ENCODE data around the gene GNPDA2.

GNPDA2 gene

GRCh38 chr4:44725726-44726037, 674 bp downstream of the GNPDA2 start:
- ChIA-PET POLR2A (interaction anchor here (2.4 kb wide), 1 partner anchor 47 kb away, joined by 9 read pairs; the partner anchor contains the start of gene GUF1), CTCF (interaction anchor here (0.8 kb wide), 1 partner anchor 9 kb away, joined by 4 read pairs; no protein-coding TSS in a partner anchor)
- TF ChIP-seq BHLHE40 (IDR thresholded peaks at IDR 0.05; ENCODE audit: borderline replicate concordance) (no peak), CTBP1 (IDR thresholded peaks at IDR 0.05; ENCODE audit: borderline replicate concordance) (no peak), FOXM1 (IDR thresholded peaks at IDR 0.05; ENCODE audit: borderline replicate concordance) (no peak), HDGF (IDR thresholded peaks at IDR 0.05; ENCODE audit: borderline replicate concordance) (no peak), FOXA1 (IDR thresholded peaks at IDR 0.05) (no peak), SUZ12 (IDR thresholded peaks at IDR 0.05) (no peak), LEF1 (IDR thresholded peaks at IDR 0.05; ENCODE audit: borderline replicate concordance) (no peak), NFRKB (IDR thresholded peaks at IDR 0.05) (no peak), ZNF384 (IDR thresholded peaks at IDR 0.05) (no peak)
- DNase-seq (ENCODE audit: extremely low spot score) = no peak

DNA sequence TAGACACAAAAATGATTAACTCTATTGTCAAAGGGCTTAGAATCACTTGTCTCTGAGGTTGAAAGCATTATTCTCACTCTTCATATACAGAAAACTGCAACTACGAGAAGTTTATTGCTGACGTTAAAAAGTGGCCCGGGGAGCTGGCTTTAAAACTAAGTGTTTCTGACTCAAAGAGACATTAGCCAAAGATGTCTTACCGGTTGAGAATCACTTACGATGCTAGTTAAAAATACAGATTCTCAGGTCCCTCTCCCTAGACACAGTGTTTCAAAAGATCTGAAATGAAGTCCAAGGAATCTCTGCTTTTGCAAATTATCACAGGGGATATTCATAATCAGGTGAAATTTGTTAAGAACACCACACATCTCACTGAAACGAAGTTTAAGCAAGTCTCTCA, 1.2 kb downstream of the GNPDA2 start:
- no peak for DNase-seq (ENCODE audit: extremely low spot score)
- ChIA-PET POLR2A (interaction anchor here (1.1 to 2.4 kb wide), 2 partner anchors 47 kb away, joined by 4 to 9 read pairs; partner anchors contain the start of gene GUF1), CTCF (interaction anchor here (0.8 kb wide), 1 partner anchor 9 kb away, joined by 4 read pairs; no protein-coding TSS in a partner anchor)
- no peak for TF ChIP-seq TARDBP (IDR thresholded peaks at IDR 0.05)

DNA sequence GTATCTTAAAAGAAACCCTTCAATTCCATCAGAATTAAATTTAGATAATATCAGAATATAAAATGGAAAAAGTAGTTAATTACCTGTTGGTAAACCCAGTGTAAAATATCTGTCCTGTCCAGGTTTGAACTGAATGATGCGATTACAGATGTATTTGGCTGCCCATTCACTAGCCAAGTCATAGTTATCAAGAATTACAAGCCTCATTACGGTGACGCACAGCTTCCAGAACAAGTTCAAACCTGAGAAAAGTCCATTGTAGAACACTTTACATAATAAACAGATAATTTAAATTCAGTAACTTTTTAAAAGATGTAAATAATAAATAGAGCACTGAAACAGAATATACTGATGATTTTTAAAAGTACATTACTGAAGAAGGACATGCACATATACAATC, 4.4 kb downstream of the GNPDA2 start:
- POLR2A ChIA-PET = no interaction called here
- CTCF ChIA-PET = no interaction called here
- DNase-seq (ENCODE audit: extremely low spot score) = no peak
- no peak for TF ChIP-seq SUZ12 (IDR thresholded peaks at IDR 0.05)
- no peak for TF ChIP-seq SP1 (IDR thresholded peaks at IDR 0.05)
- TF ChIP-seq FOXK2 (IDR thresholded peaks at IDR 0.05) = no peak
- TF ChIP-seq ZNF384 (IDR thresholded peaks at IDR 0.05) = no peak
- TF ChIP-seq, protein P1, sequence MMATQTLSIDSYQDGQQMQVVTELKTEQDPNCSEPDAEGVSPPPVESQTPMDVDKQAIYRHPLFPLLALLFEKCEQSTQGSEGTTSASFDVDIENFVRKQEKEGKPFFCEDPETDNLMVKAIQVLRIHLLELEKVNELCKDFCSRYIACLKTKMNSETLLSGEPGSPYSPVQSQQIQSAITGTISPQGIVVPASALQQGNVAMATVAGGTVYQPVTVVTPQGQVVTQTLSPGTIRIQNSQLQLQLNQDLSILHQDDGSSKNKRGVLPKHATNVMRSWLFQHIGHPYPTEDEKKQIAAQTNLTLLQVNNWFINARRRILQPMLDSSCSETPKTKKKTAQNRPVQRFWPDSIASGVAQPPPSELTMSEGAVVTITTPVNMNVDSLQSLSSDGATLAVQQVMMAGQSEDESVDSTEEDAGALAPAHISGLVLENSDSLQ (IDR thresholded peaks at IDR 0.05) = no peak
- no peak for TF ChIP-seq CTBP1 (IDR thresholded peaks at IDR 0.05; ENCODE audit: borderline replicate concordance)
- no peak for TF ChIP-seq FOXA1 (IDR thresholded peaks at IDR 0.05)
- TF ChIP-seq ELF4 (IDR thresholded peaks at IDR 0.05) = no peak
- TF ChIP-seq BHLHE40 (IDR thresholded peaks at IDR 0.05; ENCODE audit: borderline replicate concordance) = no peak
- no peak for TF ChIP-seq HDGF (IDR thresholded peaks at IDR 0.05; ENCODE audit: borderline replicate concordance)
- TF ChIP-seq NFRKB (IDR thresholded peaks at IDR 0.05) = no peak
- no peak for TF ChIP-seq LEF1 (IDR thresholded peaks at IDR 0.05; ENCODE audit: borderline replicate concordance)
- TF ChIP-seq TARDBP (IDR thresholded peaks at IDR 0.05) = no peak
- TF ChIP-seq L3MBTL2 (conservative IDR thresholded peaks at IDR 0.05) = no peak

- POLR2A ChIA-PET = no interaction called here
- CTCF ChIA-PET = no interaction called here
- no peak for DNase-seq (ENCODE audit: extremely low spot score)
- no peak for TF ChIP-seq FOXM1 (IDR thresholded peaks at IDR 0.05; ENCODE audit: borderline replicate concordance)
- no peak for TF ChIP-seq ELF4 (IDR thresholded peaks at IDR 0.05)
- TF ChIP-seq, protein P1 (IDR thresholded peaks at IDR 0.05) = no peak
- TF ChIP-seq FOXA1 (IDR thresholded peaks at IDR 0.05) = no peak
- no peak for TF ChIP-seq CTBP1 (IDR thresholded peaks at IDR 0.05; ENCODE audit: borderline replicate concordance)
- TF ChIP-seq HDGF (IDR thresholded peaks at IDR 0.05; ENCODE audit: borderline replicate concordance) = no peak
- no peak for TF ChIP-seq SP1 (IDR thresholded peaks at IDR 0.05)
- TF ChIP-seq ARNT (IDR thresholded peaks at IDR 0.05) = no peak
- no peak for TF ChIP-seq FOXK2 (IDR thresholded peaks at IDR 0.05)
- TF ChIP-seq L3MBTL2 (conservative IDR thresholded peaks at IDR 0.05) = no peak
- TF ChIP-seq NFRKB (IDR thresholded peaks at IDR 0.05) = no peak
- no peak for TF ChIP-seq SUZ12 (IDR thresholded peaks at IDR 0.05)
- no peak for TF ChIP-seq ZNF384 (IDR thresholded peaks at IDR 0.05)
- no peak for TF ChIP-seq LEF1 (IDR thresholded peaks at IDR 0.05; ENCODE audit: borderline replicate concordance)
- TF ChIP-seq TARDBP (IDR thresholded peaks at IDR 0.05) = no peak
- TF ChIP-seq BHLHE40 (IDR thresholded peaks at IDR 0.05; ENCODE audit: borderline replicate concordance) = no peak
These were observed 6.0 kb downstream of the GNPDA2 start for GRCh38 chr4:44720371-44720770.

GRCh38 chr4:44716597-44716996, 9.8 kb downstream of the GNPDA2 start:
- no peak for TF ChIP-seq TARDBP (IDR thresholded peaks at IDR 0.05)
- TF ChIP-seq CTBP1 (IDR thresholded peaks at IDR 0.05; ENCODE audit: borderline replicate concordance) = no peak
- TF ChIP-seq FOXM1 (IDR thresholded peaks at IDR 0.05; ENCODE audit: borderline replicate concordance) = no peak
- no peak for TF ChIP-seq ELF4 (IDR thresholded peaks at IDR 0.05)
- no peak for TF ChIP-seq SP1 (IDR thresholded peaks at IDR 0.05)
- TF ChIP-seq ARNT (IDR thresholded peaks at IDR 0.05) = no peak
- no peak for TF ChIP-seq FOXA1 (IDR thresholded peaks at IDR 0.05)
- TF ChIP-seq FOXK2 (IDR thresholded peaks at IDR 0.05) = no peak
- TF ChIP-seq, protein P1 (IDR thresholded peaks at IDR 0.05) = no peak
- TF ChIP-seq BHLHE40 (IDR thresholded peaks at IDR 0.05; ENCODE audit: borderline replicate concordance) = no peak
- no peak for TF ChIP-seq ZNF384 (IDR thresholded peaks at IDR 0.05)
- TF ChIP-seq NFRKB (IDR thresholded peaks at IDR 0.05) = no peak
- no peak for TF ChIP-seq LEF1 (IDR thresholded peaks at IDR 0.05; ENCODE audit: borderline replicate concordance)
- no peak for TF ChIP-seq HDGF (IDR thresholded peaks at IDR 0.05; ENCODE audit: borderline replicate concordance)
- no peak for TF ChIP-seq L3MBTL2 (conservative IDR thresholded peaks at IDR 0.05)
- TF ChIP-seq SUZ12 (IDR thresholded peaks at IDR 0.05) = no peak
- no peak for DNase-seq (ENCODE audit: extremely low spot score)
- CTCF ChIA-PET = interaction anchor here (1.3 kb wide), 1 partner anchor 9 kb away, joined by 4 read pairs; no protein-coding TSS in a partner anchor
- POLR2A ChIA-PET = interaction anchor here (1.5 kb wide), 1 partner anchor 39 kb away, joined by 5 read pairs; the partner anchor contains the start of gene GUF1

DNA sequence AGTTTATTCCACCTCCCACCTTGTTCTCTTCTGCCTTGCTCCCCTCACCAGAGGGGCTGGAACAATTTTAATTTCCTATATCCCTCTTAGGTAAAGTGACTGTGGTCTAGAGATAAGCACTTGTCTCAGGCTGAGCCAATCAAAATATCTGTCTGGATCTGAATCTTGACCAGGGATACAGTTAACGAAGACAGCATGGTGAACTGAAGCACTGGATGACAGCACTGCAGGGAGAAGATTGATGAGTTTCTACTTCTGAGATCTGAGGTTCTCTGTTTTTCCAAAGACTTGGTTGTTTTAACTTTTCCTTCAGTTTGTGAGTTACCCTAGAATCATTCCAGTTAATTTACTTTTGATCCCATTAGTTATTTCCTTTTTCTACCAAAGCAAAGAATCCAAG, 13.2 kb downstream of the GNPDA2 start:
- CTCF ChIA-PET = no interaction called here
- POLR2A ChIA-PET = no interaction called here
- TF ChIP-seq ARNT (IDR thresholded peaks at IDR 0.05) = no peak
- no peak for TF ChIP-seq SP1 (IDR thresholded peaks at IDR 0.05)
- TF ChIP-seq FOXK2 (IDR thresholded peaks at IDR 0.05) = no peak
- TF ChIP-seq CTBP1 (IDR thresholded peaks at IDR 0.05; ENCODE audit: borderline replicate concordance) = no peak
- no peak for TF ChIP-seq ELF4 (IDR thresholded peaks at IDR 0.05)
- TF ChIP-seq FOXM1 (IDR thresholded peaks at IDR 0.05; ENCODE audit: borderline replicate concordance) = no peak
- no peak for TF ChIP-seq BHLHE40 (IDR thresholded peaks at IDR 0.05; ENCODE audit: borderline replicate concordance)
- TF ChIP-seq FOXA1 (IDR thresholded peaks at IDR 0.05) = no peak
- TF ChIP-seq, protein P1 (IDR thresholded peaks at IDR 0.05) = no peak
- TF ChIP-seq TARDBP (IDR thresholded peaks at IDR 0.05) = no peak
- TF ChIP-seq L3MBTL2 (conservative IDR thresholded peaks at IDR 0.05) = no peak
- TF ChIP-seq SUZ12 (IDR thresholded peaks at IDR 0.05) = no peak
- TF ChIP-seq LEF1 (IDR thresholded peaks at IDR 0.05; ENCODE audit: borderline replicate concordance) = no peak
- no peak for TF ChIP-seq NFRKB (IDR thresholded peaks at IDR 0.05)
- no peak for TF ChIP-seq HDGF (IDR thresholded peaks at IDR 0.05; ENCODE audit: borderline replicate concordance)
- no peak for TF ChIP-seq ZNF384 (IDR thresholded peaks at IDR 0.05)
- DNase-seq (ENCODE audit: extremely low spot score) = no peak

Data from HEK293T (cell line).